HG03469 (cell line): Measurements from ENCODE around the gene POC1B.
A peak's percentile ranks its signal among the peaks of the same experiment; 100 is the strongest.

Experiments used
- ATAC-seq: cut with Tn5 transposase; IDR thresholded peaks from one replicate; pipeline ENCODE4 v1.9.1; 2021; ENCODE audit warnings: mild to moderate bottlenecking, moderate library complexity, moderate number of reproducible peaks; ENCODE audit not compliant: unreplicated experiment

POC1B gene

DNA sequence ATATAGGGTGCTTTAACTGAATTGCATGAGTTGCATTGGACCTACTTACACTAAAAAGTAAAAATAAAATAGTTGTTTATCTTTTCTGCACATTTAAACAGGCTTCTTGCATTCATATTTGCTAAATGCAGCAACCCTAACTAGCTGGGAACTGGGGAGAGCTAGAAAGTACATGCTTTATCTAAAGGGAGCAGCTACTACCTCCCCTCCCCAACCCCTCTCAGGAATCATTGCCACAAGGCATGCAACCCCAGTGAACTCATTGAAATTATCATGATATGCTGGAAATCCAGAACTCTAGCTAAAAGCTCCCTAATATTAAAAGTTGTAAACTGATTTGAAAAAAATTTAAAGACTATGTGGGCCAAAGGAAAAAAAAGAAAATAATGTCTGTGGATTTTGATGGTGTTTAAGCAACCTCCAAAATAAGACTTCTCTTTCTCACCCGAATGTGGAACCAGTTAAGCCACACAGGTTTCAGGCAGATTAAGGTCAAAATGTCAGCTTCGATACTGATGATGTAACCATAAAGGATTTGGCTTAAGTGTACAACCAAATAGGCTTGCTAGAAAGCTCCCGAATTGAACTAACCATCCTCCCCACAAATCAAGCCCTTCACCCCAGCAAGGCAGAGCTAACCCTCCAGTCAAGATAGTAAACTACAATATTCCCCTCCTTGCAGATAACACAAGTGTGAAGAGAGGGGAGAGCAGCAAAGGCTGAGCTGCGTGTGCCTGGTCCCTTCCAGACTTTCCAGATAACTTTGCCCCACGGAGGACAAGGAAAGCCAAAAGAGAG, 13.8 kb upstream of the POC1B start:
- no peak for ATAC-seq

DNA sequence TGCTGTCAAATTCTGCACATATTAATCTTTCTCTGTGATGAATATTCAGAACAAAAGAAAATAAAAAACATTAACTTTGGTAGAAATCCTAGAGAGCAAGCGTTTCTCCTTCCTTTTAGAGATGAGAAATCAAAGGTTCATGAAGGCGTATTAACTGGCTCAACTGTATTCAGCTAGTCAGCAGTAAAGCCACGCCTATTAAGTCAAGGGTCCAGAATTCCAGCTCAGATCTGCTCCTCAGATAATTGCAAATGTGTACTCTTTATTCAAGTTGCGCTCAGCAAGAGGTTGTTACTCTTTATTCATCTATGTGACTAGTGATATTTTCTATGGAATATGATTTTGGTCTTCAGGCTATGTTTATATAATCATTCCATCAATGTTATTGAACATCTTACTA, 13.1 kb upstream of the POC1B start:
- no peak for ATAC-seq

GRCh38 chr12:89537389-89537788, 11.5 kb upstream of the POC1B start:
- no peak for ATAC-seq

GRCh38 chr12:89529738-89530137, 3.9 kb upstream of the POC1B start:
- peak; percentile 31 for ATAC-seq

DNA sequence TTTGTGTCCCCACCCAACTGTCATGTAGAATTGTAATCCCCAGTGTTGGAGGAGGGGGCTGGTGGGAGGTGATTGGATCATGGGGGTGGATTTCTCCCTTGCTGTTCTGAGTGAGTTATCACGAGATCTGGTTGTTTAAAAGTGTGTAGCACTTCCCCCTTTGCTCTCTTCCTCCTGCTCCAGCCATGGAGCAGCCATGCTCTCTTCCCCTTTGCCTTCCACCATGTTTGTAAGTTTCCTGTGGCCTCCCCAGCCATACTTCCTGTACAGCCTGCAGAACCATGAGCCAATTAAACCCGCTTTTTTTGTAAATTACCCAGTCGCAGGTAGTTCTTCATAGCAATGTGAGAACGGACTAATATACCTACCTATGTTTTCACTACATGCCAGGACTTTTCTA, 2.6 kb upstream of the POC1B start:
- no peak for ATAC-seq

DNA sequence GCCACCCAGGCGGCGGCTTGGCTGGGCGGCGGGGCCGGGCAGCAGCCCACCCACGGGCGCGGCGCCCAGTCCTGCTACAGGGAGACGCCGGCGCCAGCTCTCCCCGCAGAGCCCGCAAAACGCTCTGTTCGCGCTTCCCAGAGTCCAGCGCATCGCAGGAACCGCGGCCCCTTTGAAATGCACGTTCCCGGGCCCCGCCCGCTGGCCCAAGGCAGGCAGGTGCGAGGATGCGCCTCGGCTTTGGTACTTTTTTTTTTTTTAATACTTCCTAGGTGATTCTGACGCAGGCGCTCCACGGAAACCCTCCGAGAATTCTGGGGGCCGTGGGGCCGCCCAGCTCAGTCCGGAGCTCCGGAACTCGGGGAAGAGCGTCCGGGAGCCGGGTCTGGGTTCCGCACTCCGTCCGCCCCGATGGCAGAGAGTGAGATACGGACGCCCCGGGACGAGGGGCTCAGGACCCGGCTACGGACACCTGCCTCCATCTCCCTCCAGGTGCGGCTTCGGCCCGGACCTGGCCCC, 483 bp downstream of the POC1B start:
- peak; percentile 14 for ATAC-seq

DNA sequence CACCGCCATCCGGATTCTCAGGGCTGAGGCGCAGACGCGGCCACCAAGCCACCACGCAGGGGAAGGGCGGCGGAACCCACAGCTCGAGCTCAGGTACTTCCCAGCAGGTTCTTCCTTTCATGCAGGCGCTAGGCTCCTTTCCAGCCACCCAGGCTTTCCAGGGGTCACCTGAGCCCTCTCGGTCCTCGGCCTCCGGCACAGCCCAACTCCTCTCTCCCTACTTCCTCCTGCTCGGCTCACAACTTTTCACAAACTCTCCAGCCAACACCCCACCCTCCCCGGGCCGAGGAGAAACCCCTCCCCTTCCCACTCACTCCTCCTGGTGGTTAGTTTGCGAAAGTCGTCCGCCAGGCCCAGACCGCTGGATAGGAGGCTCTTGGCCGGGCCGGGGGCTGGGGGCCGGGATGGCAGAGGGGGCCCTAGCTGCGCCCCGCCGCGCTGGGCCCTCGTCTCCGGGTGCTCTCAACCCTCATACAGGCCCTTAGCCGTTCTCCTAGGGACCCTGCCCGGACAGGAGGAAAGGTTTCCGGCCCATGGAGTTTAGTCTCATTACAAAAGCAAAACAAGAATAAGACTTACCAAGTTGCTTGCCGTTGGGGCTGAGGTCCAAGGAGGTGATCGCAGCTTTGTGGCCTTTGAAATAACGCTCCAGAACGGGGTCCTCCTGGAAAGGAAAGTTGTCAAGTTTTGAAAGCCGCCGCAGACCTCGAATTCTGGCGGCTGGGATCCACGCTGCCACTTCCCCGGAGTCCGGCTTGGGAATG, 1.1 kb downstream of the POC1B start, which contains the start of gene GALNT4:
GALNT4 (minus strand) TSS at position 256 of the 764 bp plus-strand sequence; CDS start at position 9, 247 bp downstream.
- ATAC-seq: peak; percentile 50

DNA sequence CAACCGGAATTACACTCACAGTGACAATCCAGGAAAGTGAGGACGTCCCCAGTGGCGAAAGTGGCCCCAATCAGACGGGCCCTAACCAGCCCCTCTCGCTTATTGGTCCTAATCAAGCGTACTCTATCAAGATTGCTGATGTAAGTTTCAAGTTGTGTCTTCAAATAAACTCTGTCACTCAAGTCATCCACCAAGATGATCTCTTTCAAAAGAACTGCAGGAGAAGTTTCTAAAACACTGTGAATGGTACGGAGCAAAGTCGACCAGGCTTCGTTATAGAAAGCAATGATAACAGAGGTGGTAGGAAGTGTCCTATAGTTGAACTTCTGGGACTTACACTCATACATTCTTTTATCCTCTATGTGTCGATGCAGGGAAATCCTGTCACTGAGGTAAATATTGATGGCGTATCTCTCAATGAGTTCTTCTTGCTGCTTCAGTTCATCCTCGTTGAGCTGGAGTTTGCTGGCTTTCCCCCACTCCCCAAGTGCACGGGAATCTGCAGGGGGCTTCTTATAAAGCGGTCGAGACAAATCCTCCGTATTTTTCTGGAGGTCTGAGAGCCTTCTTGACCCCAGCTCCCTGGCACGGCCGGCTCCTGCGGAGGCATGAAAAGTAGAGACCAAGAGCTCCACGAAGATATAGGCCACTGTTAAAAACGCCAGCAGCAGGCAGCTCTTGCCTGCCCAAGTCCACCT, 1.9 kb downstream of the POC1B start:
- no peak for ATAC-seq

GRCh38 chr12:89523393-89523792, 2.5 kb downstream of the POC1B start:
- no peak for ATAC-seq

DNA sequence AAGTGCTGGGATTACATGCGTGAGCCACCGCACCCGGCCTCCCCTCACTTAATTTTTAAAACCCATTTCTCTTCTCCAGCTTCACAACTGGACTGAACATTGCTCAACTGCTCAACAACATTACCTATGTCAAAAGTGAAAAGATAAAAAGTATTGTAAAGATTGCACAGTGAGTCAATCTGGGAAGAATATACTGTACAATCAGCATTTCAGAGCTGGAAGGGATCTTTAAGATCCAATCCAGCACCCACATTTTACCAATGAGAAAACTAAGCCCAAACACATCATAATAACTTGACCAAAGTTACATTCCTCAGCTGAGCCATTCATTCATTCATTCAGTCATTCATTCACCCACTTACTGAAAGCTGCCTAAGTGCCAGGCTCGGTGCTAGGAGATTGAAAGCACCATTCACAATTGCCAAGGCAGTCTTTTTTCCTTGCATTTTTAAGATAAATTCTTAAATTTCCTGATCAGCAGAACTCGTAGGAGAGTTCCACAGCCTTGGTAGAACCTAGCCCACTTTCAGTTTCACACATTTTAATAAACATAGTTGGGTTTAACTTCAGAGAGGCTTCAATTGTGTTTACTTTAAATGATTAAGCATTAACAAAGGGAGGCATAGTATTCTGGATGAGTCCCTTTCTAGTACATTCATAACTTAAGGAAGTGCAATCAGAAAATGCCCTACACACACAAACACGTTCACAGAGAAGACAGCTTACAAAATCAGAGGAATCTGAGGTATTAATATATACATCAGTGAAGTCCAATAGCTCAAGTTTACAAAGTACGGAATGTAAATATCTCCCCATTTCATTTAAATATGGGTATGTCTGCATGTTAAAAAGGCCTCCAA, 4.3 kb downstream of the POC1B start:
- no peak for ATAC-seq

DNA sequence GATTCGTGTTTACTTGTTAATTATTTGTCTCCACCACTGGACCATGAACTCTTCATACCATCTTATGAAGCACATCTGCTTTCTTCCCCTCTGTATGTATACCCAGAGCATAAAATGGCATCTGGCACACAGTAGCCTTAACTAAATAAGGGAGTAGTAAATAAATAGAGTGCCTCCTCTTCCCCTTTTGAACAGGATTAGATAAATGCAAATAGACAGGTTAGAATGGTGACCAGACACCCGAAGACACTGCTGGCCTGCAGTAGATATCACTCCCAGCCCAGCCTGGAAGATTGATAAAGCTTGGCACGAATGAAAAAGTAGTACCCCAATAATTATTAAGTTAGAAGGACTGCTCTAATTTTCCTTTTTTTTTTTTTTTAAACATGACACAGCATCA, 8.1 kb downstream of the POC1B start:
- no peak for ATAC-seq

- ATAC-seq: no peak
Observed at GRCh38 chr12:89516633-89517032, 9.2 kb downstream of the POC1B start.

- ATAC-seq: peak; percentile 85
Observed at GRCh38 chr12:89514751-89515150, 11.1 kb downstream of the POC1B start.

- no peak for ATAC-seq
Observed at GRCh38 chr12:89513544-89513943, 12.3 kb downstream of the POC1B start.

DNA sequence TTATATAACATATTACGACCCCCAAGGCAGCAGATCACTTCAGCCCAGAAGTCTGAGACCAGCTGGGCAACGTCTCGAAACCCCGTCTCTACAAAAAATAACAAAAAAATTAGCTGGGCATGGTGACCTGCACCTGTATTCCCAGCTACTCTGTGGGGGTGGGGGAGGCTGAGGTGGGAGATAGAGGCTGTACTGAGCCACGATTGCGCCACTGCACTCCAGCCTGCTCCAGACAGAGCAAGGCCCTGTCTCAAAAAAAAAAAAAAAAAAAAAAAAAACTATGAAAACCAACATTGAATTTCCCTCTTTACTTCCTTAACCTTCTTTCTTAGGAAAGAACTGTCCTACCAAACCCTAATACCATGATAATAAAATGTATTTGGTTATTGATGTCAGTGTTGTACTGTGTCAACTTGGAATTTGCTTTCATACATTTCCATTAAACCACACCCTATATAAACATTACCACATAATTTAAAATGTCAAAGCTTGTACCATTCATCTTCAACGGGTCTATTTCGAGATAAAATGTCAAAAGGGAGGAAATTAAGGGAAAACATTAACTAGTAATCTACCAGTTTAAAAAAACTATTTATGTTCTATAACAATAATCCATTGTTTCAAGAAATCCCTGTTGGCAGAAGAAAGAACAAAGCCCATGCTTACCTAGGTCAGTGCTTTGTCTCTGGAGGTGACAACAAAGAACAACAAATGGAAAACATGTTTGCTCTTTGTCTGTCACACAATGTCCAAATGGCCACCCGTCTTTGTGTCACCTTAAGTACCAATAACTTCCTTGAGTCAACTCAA, 18.6 kb downstream of the POC1B start:
- ATAC-seq: no peak

DNA sequence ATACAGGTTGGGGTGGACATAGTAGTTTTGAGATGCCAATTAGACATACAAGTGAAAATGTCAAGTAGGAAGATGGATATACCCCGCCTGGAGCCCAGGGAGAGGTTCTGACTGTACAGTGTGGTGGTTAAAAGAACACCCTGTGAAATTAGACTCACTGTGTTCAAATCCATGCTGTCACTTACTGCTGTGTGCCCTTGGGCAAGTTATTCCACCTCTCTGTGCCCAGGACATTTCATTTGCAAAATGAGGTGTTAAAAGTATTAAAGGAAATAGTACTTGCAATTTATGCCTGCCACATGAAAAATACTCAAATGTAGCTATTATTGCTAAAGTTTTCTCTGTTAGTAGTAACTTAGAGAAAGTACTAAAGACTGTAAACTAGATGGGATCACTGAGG, 19.8 kb downstream of the POC1B start:
- no peak for ATAC-seq

DNA sequence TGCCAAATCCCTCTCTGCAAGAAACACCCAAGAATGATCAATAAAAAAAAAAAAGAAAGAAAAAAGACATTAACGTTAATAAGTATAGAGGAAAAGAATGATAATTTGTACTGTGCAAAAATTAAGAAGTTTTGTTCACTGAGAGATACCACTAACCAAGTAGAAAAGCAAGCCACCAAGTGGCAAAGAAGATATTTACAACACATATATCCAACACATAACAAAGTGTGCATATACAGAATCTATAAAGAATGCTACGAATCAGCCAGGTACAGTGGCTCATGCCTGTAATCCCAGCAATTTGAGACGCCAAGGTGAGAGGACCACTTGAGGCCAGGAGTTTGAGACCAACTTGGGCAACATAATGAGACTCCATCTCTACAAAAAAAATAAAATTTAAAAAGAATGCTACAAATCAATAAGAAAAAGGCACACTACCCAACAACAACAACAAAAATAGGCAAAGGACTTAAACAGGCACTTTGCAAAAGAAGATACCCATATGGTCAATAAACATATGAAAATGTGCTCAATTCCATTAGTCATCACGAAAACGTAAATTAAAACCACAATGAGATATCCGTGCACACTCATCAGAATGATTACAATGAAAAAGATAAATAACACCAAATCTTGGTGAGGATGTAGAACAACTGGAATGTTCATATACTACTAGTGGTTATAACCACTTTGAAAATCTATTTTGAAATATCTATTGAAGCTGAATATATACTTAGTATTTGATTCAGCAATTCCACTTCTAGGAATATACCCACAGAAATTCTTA, 21.1 kb downstream of the POC1B start:
- ATAC-seq: no peak

GRCh38 chr12:89501793-89502192, 24.1 kb downstream of the POC1B start:
- ATAC-seq: no peak

DNA sequence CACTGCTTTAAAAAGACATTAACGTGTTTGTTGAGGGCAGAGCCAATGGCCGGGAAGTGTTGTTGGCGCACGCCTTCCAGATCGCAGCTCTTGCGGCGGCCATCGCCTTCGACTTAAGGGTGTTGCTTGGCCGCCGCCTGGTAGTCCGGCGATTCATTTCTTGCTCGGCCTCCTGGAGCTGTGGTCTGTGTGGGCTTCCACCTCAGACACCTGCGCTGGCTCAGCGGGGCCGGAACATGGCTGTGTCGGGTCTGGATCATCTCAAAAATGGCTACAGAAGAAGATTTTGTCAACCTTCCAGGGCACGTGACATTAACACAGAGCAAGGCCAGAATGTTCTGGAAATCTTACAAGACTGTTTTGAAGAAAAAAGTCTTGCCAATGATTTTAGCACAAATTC, 26.0 kb downstream of the POC1B start:
- no peak for ATAC-seq
